Frontal cortex (tissue), 4 donors: Measurements from ENCODE around the gene PTPRD. TPM values are rescaled to one million over a fixed set of nuclear protein-coding genes. Genes with fewer than 3 reads are reported as not detected.
"Not testable (repeated sequence)": the region's sequence is repeated elsewhere in the genome, so short reads cannot be mapped to it uniquely, and the experiment has no call there.

Experiments used
- DNase-seq, 2 donors: peaks; one replicate each; pipeline ENCODE4 v3.0.0; 2012; ENCODE audit warnings: low spot score in 2 of 2
- FAIRE-seq: peaks from 2 replicates; lab custom pipeline; 2012; peaks lifted over from hg19 to GRCh38; lab: Jason Lieb, UNC
- total RNA-seq: library from RNA; depleted of rRNA; stranded (reverse); fragments of >200 nt; gene quantifications from one replicate; pipeline ENCODE4 v1.2.3, GENCODE V29; 2014
- donor health status: control.
- donor health status: control.
- donor health status: control.

Gene PTPRD
- total RNA-seq, 1 donor from 2014 or later: 191 TPM

DNA sequence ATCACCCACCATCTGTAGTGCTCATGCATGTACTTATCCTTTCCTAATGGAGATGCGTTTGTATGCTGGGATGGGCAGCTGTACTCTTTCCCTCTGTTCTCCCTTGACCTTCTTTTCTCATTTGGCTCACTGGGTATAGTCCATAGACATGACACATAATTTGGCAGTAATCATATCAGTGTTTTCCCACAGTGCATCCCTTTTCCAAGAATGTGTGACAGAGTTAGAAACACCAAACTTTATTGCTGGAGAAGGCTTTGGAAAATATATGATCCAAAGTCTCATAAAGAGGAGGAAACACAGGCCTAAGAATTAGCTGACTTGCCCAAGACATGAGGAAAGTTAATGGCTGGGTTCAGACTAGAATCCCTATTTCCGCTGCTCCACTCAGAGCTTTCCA, 1579.8 kb downstream of the PTPRD start:
- DNase-seq (no peak), FAIRE-seq (no peak)

DNA sequence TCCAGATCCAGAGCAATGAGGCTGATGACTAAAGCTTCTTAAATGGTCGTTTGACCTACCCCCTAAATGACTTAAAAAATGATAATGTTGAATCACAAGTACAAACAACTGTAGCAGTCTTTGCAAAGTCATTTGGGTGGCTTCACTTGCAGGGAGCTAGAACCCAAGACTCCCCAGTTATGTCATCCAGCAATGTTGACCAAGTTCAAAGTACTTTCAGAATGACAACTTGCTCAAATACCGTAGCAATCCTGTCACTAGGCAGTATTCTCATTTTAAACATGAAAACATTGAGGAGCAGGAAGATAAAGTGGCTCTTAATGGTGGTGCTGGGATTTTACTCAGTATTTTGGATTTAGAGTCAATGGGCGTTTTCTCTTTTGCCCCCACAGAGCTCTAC, 1596.2 kb downstream of the PTPRD start:
- FAIRE-seq: no peak

DNA sequence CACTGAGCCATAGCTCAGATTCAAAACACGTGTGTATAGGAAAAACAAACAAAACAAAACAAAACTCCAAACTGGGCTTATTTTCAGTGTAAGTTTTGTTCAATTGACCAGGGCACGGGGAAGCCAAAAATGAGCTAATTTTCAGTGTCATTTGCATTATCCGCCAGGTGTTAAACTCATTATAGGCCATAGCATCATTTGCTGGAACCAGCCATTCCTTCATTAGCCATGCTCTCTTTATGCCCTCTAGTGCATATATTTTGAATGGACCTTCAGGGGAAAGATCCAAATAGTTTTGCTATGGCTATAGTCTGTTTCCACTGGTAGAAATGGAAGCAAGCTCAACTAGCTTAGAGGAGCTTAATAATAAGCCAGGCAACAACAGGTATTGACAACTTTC, 1608.0 kb downstream of the PTPRD start:
- no peak for DNase-seq
- no peak for FAIRE-seq

More for the DNA sequence above, 1596.2 kb downstream of the PTPRD start:
- no peak for DNase-seq

DNA sequence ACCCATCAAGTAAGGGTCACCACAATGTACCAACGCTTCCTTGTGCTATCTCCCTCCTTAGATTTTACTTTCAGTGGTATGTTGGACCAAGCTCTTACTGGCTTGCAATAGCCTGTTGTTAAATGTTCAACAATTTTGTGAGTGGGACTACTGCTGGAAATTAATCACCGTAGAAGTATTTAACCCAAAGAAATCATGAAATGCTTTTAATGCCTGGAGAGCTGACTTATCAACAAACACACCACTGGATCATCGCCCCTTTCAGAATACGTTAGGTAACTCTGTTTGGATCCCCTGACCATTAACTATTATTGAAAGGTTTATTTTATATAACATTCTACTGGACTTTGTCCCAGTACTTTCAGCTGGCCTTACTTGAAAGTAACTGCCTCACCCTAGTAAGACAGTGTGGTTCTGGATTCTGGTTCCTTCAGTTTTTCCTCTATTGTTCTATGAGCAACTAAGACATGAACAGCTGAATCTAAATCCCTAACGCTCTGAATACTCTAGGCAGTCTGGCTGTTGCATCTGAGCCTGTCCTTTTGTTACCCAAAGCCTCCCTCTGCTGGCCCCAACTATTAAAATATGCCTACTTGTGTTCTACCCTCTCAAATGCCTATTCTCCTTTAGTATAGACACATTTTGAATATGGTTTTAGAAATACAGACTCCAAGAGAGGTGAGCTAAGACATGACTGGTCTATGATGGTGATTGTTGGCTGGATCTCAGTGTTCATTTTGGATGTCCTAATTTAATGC, 1609.8 kb downstream of the PTPRD start:
- FAIRE-seq: no peak
- DNase-seq: no peak

DNA sequence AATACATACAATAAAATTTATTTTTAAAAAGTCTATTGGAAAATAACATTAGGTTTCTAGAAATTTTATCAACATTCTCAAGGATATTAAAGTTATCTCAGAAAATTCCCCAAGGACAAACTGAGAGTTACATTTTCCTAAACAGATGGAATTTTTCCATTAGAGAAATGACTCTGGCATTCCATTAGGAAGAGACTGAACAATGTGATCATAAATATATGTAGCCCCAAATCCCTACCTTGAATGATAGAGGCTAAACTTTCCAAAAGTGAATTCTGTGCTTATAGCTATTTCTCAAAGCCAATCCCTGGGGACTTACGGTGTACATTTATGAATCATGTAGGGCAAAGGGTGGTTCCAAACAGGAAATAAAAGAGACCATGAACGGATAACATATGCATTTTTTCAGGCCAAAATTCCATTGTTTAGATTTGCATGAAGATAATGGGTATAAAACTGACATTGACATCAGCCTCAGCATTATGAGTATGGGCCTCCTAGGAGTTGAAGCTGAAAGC, 1632.2 kb downstream of the PTPRD start:
- FAIRE-seq (no peak), DNase-seq (no peak)

DNA sequence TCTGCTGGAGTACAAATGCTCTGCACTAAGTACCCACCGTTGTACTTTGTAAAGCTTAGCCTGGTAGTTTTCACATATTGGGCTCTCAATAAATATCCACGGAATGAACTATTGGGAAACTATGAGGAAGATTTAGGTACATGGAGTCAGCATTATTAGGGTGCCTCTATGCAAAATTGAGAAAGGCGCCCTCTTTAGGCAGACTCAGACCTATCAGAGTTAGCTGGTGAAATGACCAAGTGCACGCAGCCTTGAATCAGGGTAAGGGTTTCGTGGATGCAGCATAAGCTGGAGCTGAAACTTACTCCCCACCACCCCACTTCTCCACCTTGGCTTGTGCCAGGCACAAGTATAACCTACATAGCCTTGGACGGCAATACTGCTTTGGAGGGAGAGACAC, 1634.5 kb downstream of the PTPRD start:
- DNase-seq (no peak), FAIRE-seq (no peak)

DNA sequence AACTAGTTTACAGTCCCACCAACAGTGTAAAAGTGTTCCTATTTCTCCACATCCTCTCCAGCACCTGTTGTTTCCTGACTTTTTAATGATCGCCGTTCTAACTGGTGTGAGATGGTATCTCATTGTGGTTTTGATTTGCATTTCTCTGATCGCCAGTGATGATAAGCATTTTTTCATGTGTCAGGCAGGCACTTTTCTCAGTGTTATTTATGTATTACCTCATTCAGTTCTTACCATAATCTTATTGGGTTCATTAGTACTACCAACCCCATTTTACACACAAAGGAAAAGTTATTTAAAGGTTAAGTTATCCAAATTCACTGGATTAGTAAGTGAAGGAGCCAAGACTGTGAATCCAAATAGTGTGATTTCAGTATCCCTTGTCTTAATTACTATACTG, 1644.5 kb downstream of the PTPRD start:
- not testable (repeated sequence) for DNase-seq, FAIRE-seq

DNA sequence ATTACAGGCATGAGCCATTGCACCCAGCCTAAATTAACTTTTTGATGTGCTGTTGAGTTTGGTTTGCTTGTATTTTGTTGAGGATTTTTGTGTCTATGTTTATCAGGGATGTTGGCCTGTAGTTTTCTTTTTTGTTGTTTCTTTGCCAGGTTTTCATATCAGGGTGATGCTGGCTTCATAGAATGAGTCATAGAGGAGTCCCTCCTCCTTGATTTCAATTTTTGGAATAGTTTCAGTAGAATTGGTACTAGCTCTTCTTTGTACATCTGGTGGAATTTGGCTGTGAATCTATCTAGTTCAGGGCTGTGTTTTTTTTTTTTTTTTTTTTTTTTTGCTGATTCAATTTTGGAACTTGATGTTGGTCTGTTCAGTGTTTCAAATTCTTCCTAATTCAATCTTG, 1648.9 kb downstream of the PTPRD start:
- no peak for DNase-seq

DNA sequence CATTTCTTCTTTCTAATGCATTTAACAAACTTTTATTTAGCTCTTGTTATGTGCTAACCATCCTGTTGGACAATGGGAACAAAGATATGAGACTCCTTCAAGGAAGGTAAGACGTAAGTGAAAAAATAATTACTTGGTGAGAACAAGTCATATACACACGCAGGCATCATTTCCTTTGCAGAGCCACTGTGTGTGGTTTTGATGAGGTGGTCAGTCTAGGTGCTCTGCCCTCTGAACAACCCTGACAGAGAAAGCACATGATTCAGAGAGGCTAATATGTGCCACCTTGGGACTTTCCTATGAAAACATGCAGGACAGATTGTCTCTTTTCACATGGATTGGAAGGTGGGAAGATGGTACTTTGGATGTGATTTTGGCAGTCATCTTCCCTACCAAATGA, 1650.7 kb downstream of the PTPRD start:
- DNase-seq (no peak), FAIRE-seq (no peak)

More for the DNA sequence above, 1648.9 kb downstream of the PTPRD start:
- FAIRE-seq: no peak

DNA sequence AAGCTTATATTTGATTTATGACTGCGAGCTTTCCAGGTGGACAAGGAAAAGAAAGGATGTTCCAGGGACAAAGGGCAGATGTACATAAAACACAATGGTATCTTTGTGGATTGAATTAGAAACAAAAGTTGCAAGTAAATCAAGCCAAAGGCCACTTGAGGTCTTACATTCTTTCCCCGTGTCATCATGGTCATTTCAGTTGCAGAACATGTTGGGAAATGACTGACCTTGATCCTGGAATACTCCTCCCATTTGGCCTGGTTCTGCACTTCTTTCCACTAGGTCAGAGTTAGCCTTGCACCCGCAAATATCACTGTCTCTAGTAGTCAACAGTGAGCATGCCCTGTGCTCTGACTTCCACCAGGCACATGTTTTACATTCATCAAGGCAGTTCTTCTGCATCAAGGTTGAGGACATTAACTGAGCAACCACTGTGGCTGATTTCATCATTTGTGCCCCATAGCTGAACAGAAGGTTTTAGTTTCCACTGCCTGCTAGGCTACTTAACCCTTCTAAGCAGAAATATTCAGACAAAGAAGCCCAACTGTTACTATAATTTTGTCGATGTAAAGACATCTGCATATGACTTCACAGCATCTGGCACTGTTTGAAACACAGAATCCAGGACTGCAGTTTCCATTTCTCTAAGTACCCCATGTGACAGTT, 1651.5 kb downstream of the PTPRD start:
- DNase-seq (no peak), FAIRE-seq (no peak)

DNA sequence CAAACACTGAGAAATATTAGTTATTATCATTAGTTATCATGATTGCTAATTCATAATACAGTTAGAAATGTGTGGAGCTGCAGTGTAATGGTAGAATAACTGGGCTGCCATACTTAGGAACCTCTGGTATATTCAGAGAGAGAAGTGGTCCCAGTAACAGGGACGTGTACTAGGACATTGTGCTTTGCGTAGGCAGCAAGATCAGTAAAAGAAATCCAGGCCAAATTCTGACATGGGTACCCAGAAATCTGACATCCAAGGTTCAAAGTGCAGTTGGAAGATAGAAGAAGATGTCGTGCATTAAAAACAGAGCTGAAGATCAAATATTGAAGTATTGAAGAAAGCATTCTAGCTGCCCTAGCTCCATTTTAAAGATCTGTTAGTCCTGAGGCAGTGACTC, 1652.5 kb downstream of the PTPRD start:
- DNase-seq (no peak), FAIRE-seq (no peak)

DNA sequence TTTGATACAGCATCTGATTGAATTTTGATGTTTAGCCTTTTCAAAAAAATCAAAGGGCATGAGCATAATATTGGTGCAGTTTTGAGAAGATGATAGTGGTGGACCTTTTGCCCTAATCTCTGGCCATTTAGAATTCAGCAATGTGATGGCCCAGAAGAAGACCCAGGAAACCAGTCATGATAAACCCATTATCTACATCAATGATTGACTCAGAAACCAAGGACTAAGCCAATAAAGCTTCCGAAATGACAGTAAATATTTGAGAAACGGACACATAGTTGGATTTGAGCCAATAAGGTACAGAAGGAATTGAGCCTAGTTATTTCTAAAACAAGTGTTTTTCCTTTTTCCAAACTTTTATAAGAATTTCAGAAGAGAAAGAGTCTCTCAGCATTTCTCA, 1654.4 kb downstream of the PTPRD start:
- FAIRE-seq: no peak
- no peak for DNase-seq

DNA sequence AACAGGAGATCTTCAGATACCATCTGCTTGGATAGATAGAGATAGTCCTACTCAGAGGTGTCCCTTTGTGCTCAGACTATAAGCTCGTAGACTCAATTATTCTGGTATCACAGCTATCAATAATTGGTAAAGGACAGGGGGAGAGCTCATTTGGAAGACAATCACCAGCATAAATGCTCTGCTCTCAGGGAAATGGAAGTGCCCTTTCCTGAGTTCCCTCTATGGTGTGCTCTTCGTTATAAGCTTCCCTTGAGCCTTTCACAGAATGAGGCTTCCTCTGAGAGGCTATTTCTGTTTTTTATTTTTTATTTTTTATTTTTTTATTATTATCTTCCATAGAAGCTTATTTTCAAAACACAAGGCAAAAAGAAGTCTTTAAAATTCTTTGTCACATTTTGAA, 1657.5 kb downstream of the PTPRD start:
- no peak for FAIRE-seq
- no peak for DNase-seq

DNA sequence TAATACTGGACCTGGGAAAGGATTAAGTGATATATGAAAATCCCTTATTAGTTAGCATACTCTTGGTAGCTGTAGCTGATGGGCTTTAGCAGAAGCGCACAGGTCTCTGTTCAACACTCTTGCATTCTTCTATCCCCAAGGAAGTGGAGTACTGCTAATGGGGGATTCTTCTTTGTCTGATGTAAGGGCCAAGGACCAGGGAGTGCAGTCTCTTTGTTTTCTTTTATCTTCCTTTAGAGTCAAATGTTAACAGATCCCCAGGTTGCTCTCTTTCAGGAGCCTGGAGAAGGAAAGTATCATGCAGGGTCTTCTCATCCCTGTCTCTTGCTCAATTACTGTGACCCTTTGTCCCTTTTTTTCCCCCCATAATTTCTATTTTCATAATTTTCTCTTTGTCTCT, 1666.3 kb downstream of the PTPRD start:
- DNase-seq: no peak
- FAIRE-seq: no peak

DNA sequence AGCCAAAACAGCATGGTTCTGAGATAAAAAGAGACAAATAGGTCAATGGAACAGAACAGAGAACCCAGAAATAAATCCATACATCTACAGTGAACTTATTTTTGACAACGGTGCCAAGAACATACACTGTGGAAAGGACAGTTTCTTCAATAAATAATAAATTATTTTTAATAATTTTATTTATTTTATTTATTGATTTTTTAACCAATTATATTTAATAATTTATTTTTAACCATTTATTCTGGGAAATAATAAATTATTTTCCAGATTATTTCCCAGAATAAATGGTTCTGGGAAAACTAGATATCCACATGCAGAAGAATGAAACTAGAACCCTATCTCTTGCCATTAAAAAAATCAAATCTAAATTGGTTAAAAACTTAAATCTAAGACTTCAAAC, 1669.4 kb downstream of the PTPRD start:
- peak; percentile 70 for FAIRE-seq
- no peak for DNase-seq

DNA sequence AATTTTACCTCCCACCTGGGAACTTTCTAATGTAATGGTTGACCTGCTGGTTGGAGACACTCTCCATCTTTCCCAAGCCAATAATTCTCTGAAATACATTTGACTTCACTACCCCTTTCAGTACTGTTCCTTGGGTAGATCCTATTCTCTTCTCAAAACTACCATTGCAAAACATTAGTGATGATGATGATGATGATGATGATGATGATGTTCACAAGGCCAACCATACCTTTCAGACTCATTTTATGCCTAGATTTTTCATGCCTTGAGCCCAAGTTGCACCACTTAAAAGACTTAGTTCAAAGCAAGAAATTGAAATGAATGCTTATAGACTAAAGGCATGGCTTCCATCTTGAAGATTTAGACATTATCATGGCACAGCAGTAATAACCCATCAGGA, 1672.2 kb downstream of the PTPRD start:
- FAIRE-seq (no peak), DNase-seq (no peak)

DNA sequence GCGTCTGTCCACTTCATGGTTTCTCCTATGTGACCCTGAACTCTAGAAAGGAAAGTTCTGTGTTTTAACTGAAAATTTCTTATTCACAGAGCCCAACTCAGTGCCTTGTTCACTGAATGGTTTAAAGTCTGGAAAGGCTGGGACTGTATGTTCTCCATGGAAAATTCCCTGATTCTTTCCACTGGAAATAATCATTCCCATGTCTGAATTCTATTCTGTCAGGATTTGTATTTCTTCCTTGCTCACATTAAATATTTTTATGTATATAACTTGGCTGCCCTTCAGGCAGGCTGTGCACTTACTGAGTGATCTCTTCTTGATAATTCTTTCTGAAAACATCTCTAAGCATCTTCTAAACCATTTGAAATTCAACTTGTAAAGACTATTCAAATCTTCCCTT, 1686.3 kb downstream of the PTPRD start:
- DNase-seq: no peak
- FAIRE-seq: no peak

DNA sequence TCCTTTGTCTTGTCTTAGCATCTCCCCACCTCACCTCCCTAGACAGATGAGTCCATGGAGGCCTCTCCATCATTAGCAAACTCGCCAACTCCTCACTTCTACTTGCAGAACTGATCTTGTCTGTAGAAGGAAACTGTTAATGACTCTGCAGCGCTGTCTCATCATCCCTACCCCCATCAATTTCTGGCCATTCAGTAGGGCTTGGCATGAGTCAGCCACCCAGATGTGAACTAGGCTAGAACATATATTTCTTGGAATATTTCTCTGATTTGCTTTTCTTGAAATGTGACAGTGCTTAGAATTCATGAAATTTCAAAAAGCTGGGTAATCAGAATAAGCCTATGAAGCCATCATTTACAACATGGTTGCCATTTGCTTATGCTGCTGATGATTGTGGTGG, 1688.2 kb downstream of the PTPRD start:
- no peak for DNase-seq
- FAIRE-seq: no peak

DNA sequence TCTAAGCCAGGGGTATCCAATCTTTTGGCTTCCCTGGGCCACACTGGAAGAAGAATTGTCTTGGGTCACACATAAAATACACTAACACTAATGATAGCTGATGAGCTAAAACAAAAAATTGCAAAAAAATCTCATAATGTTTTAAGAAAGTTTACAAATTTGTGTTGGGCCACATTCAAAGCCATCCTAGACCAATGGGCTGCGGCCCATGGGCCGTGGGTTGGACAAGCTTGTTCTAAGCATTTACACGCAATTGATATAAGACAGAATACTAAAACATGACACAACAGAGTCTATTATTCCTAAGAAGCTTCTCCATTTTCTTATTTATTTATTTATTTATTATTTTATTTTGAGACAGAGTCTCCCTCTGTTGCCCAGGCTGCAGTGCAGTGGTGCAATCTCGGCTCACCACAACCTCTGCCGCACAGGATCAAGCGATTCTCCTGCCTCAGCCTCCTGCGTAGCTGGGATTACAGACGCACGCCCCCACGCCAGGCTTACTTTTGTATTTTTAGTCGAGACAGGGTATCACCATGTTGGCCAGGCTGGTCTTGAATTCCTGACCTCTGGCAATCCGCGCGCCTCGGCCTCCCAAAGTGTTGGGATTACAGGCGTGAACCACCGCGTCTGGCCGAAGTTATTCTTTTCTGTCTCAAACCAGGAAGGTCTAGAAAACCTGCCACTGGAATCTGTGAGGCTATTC, 1692.2 kb downstream of the PTPRD start:
- FAIRE-seq, DNase-seq: not testable (repeated sequence)

DNA sequence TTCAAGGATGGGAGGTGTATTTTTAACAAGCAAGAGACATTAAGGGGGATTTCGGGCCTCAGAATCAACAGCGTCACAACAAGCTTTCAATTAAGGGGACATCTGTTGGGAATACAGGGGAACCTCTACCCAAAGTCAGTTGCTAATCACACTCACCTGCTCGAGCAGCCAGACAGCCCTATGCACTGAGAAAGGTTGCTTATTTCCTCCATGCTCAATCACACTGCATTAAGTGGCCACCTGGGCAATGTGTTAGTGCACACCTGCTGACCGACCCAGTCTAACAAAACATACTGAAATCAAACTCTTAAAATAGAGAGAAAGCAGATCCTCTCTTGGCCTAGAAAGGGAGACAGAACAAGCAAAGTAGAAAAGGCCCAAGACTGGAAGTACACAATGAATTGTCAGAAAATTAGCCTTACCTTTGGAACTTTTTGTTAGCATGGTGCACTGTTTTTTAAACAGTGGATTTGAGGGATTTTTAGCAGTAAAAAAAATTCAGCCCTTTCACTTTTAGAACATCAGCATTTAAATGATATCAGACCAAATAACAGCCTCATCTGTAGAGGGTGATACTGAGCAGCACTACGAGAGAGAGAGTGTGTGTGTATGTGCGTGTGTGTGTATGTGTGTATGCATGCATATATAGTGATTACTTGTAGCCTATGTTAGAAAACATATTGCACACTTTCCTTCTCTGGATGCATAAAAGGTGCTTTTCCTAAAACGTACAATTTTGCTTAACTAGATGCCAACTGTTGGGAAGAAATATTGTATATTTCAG, 1694.7 kb downstream of the PTPRD start:
- no peak for FAIRE-seq
- no peak for DNase-seq
